ENCODE measurements around the gene ALPK1. TPM values are rescaled to one million over a fixed set of nuclear protein-coding genes. Genes with fewer than 3 reads are reported as not detected.

Gene ALPK1
- total RNA-seq, 1 experiment from 2014 or later: 0.17 TPM

DNA sequence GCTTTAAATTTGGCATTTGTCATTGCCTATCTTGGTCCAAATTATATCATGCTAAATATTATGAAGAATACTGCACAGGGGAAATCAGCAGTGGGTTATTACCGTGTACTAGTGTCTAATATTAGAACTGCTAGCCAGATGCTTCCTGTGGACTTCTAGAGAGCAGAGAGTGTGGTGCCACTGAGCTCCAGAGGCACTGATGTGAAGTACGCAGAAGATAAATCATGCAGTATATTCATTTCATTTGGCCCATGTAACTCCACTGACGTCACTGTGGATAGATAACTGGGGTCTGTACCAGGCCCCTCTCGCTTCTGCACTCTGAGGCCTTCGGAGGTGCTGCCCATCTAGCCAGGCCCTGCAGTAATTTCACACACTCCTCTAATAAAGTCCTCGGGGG, 80.0 kb downstream of the ALPK1 start:
- H3K14ac ChIP-seq (ENCODE audit: insufficient read depth, low read length): no peak overlapping the region
- no peaks in the 10 kb centered on the region for H3K23me2 ChIP-seq (ENCODE audit: insufficient read length, low read depth, low read length, poor library complexity, severe bottlenecking)
- no peak overlapping the region for H2AFZ ChIP-seq (ENCODE audit: low read length)
- no peak overlapping the region for H4K8ac ChIP-seq (replicated peaks; ENCODE audit: insufficient read length, low read depth, low read length)
- no peak overlapping the region for H4K5ac ChIP-seq (ENCODE audit: insufficient read length, low read depth, low read length)
- H3K27ac ChIP-seq (ENCODE audit: insufficient read length, low read depth, low read length): no peak overlapping the region
- H4K20me1 ChIP-seq (ENCODE audit: control insufficient read depth, insufficient read depth, insufficient read length): no peaks in the 10 kb centered on the region
- no peaks in the 10 kb centered on the region for H3K4me1 ChIP-seq (ENCODE audit: insufficient read depth, low read length)
- H3K79me2 ChIP-seq (ENCODE audit: insufficient read depth, low read length): no peaks in the 10 kb centered on the region
- TF ChIP-seq, protein P1, sequence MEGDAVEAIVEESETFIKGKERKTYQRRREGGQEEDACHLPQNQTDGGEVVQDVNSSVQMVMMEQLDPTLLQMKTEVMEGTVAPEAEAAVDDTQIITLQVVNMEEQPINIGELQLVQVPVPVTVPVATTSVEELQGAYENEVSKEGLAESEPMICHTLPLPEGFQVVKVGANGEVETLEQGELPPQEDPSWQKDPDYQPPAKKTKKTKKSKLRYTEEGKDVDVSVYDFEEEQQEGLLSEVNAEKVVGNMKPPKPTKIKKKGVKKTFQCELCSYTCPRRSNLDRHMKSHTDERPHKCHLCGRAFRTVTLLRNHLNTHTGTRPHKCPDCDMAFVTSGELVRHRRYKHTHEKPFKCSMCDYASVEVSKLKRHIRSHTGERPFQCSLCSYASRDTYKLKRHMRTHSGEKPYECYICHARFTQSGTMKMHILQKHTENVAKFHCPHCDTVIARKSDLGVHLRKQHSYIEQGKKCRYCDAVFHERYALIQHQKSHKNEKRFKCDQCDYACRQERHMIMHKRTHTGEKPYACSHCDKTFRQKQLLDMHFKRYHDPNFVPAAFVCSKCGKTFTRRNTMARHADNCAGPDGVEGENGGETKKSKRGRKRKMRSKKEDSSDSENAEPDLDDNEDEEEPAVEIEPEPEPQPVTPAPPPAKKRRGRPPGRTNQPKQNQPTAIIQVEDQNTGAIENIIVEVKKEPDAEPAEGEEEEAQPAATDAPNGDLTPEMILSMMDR (conservative IDR thresholded peaks at IDR 0.05): no peak
- no peak overlapping the region for H3T11ph ChIP-seq (ENCODE audit: low read length)
- H2AK5ac ChIP-seq (ENCODE audit: insufficient read length, low read length): no peak overlapping the region
- Mint-ChIP-seq H3K36me3 (ENCODE audit: insufficient read depth in 1 of 3, low read depth in 3 of 3) (no peaks in the 10 kb centered on the region), H3K9me3 (no peaks in the 10 kb centered on the region), H3K27ac (no peak overlapping the region), H3K27me3 (ENCODE audit: low read depth) (peaks cover 57% of the 10 kb centered on the region), H3K4me1 (peaks cover 9 to 16% of the 10 kb centered on the region in 2 experiments), H3K4me3 (no peak overlapping the region)
- no peak overlapping the region for H3K9ac ChIP-seq (ENCODE audit: extremely low read depth, insufficient read length, low read length)
- H3K56ac ChIP-seq (ENCODE audit: insufficient read length, low read depth, low read length): no peak overlapping the region
- no peak overlapping the region for H3K4me2 ChIP-seq (ENCODE audit: insufficient read depth, insufficient read length, low read length)
- H4K91ac ChIP-seq (ENCODE audit: insufficient read length, low read depth, low read length): no peak overlapping the region
- H2BK20ac ChIP-seq (ENCODE audit: low read depth, low read length, poor library complexity, severe bottlenecking): no peak overlapping the region
- peaks cover 4% of the 10 kb centered on the region; the same call in 1 of the 2 replicates for H3K27me3 ChIP-seq (ENCODE audit: insufficient read depth, low read length)
- no peak overlapping the region for H2BK15ac ChIP-seq (ENCODE audit: low read depth, low read length)
- no peaks in the 10 kb centered on the region for H3K79me1 ChIP-seq (ENCODE audit: insufficient read depth, low read depth, low read length, poor library complexity, severe bottlenecking)
- no peaks in the 10 kb centered on the region for H3K9me3 ChIP-seq (ENCODE audit: control insufficient read depth, low read depth, low read length)
- no peak overlapping the region for H3K23ac ChIP-seq (ENCODE audit: insufficient read length, low read depth, low read length)
- no peak overlapping the region for H2BK12ac ChIP-seq (ENCODE audit: insufficient read length, low read depth, low read length)
- H2BK5ac ChIP-seq (ENCODE audit: insufficient read length, low read length): no peak overlapping the region
- H3K18ac ChIP-seq (ENCODE audit: insufficient read length, low read depth, low read length): no peak overlapping the region
- no peak overlapping the region for H3K4ac ChIP-seq (ENCODE audit: low read depth, low read length)
- WGBS (ENCODE audit: extremely low coverage, insufficient read length, low lambda C conversion rate): no CpG with 5 or more reads among the region's 6 CpGs
- H2BK120ac ChIP-seq (ENCODE audit: low read depth, low read length, poor library complexity, severe bottlenecking): no peak overlapping the region
- DNase-seq: no peak

All from H9 (cell line).